ENCODE measurements around the gene DNAJC5. TPM values are rescaled to one million over a fixed set of nuclear protein-coding genes. Genes with fewer than 3 reads are reported as not detected.
A peak's percentile ranks its signal among the peaks of the same experiment; 100 is the strongest.

DNAJC5 gene
- total and polyA plus RNA-seq, 9 of the 15 experiments (the other 6 are each of a cell fraction or from before 2014, with no cell fraction given): 0.95 to 42.8 (median 23.4) TPM

DNA sequence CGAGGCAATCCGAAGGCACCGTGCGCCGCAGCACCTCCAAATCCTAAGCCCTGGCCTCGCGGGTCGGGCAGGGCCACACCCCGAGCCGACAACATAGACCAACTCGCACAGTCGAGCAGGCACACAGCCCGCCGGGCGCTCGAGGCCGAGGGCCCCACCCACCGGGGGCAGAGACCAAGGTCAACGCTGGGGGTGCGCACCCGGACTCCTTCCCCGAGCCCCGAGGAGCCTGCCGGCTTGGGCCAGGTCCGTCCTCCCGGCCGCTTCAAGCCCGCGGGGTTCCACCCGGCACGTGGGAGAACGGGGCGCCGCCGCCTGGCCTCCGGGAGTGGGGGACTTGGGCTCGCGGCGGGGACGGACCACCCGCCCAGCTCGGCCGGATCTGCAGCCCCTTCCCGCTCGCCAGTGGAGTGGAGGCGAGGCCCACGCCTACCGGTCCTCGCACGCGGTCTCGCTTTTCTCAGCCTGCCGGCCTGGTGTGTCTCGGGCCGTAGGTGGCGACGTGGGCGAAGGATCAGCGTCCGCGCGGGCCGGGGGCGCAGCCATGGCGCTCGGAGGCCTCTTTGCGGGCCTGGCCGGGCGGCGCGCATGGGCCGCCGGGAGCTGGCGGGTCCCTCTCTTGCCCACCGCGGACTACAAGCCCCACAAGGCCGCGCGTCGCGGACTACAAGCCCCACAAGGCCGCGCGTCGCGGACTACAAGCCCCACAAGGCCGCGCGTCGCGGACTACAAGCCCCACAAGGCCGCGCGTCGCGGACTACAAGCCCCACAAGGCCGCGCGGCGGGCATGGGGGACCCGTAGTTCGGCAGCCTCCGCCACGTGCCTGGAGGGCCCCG lies 61.1 kb downstream of the DNAJC5 start, which contains the start of gene UCKL1 (continued):
- TF ChIP-seq EGR1 (conservative IDR thresholded peaks at IDR 0.05): no peak; the same call in 1 of the 2 replicates
- TF ChIP-seq, protein P1, sequence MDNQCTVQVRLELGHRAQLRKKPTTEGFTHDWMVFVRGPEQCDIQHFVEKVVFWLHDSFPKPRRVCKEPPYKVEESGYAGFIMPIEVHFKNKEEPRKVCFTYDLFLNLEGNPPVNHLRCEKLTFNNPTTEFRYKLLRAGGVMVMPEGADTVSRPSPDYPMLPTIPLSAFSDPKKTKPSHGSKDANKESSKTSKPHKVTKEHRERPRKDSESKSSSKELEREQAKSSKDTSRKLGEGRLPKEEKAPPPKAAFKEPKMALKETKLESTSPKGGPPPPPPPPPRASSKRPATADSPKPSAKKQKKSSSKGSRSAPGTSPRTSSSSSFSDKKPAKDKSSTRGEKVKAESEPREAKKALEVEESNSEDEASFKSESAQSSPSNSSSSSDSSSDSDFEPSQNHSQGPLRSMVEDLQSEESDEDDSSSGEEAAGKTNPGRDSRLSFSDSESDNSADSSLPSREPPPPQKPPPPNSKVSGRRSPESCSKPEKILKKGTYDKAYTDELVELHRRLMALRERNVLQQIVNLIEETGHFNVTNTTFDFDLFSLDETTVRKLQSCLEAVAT (IDR thresholded peaks at IDR 0.05): no peak
- peak; percentile 88; the same call in 1 of the 2 replicates for TF ChIP-seq KAT7 (CRISPR knock-in tag; IDR thresholded peaks at IDR 0.05; ENCODE audit: borderline replicate concordance)
- TF ChIP-seq L3MBTL2 (IDR thresholded peaks at IDR 0.05): peak; percentile 87
- peak; percentile 59 to 60; a peak in 3 of 4 replicates for TF ChIP-seq MAZ (CRISPR knock-in tag; conservative IDR thresholded peaks at IDR 0.05 in 1 of 2, IDR thresholded peaks at IDR 0.05 in 1 of 2)
- TF ChIP-seq, protein P2, sequence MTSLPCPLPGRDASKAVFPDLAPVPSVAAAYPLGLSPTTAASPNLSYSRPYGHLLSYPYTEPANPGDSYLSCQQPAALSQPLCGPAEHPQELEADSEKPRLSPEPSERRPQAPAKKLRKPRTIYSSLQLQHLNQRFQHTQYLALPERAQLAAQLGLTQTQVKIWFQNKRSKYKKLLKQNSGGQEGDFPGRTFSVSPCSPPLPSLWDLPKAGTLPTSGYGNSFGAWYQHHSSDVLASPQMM (CRISPR knock-in tag; IDR thresholded peaks at IDR 0.05): no peak
- no peak for TF ChIP-seq HDAC3 (IDR thresholded peaks at IDR 0.05; ENCODE audit: borderline replicate concordance, partially characterized antibody)
- TF ChIP-seq CAMTA2 (CRISPR knock-in tag; conservative IDR thresholded peaks at IDR 0.05): no peak
- TF ChIP-seq, protein P3, sequence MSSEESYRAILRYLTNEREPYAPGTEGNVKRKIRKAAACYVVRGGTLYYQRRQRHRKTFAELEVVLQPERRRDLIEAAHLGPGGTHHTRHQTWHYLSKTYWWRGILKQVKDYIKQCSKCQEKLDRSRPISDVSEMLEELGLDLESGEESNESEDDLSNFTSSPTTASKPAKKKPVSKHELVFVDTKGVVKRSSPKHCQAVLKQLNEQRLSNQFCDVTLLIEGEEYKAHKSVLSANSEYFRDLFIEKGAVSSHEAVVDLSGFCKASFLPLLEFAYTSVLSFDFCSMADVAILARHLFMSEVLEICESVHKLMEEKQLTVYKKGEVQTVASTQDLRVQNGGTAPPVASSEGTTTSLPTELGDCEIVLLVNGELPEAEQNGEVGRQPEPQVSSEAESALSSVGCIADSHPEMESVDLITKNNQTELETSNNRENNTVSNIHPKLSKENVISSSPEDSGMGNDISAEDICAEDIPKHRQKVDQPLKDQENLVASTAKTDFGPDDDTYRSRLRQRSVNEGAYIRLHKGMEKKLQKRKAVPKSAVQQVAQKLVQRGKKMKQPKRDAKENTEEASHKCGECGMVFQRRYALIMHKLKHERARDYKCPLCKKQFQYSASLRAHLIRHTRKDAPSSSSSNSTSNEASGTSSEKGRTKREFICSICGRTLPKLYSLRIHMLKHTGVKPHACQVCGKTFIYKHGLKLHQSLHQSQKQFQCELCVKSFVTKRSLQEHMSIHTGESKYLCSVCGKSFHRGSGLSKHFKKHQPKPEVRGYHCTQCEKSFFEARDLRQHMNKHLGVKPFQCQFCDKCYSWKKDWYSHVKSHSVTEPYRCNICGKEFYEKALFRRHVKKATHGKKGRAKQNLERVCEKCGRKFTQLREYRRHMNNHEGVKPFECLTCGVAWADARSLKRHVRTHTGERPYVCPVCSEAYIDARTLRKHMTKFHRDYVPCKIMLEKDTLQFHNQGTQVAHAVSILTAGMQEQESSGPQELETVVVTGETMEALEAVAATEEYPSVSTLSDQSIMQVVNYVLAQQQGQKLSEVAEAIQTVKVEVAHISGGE (CRISPR knock-in tag; IDR thresholded peaks at IDR 0.05): peak in 2 of 3 experiments; percentile 50 to 89; a peak in 3 of 6 replicates
- no peak for TF ChIP-seq KHSRP (IDR thresholded peaks at IDR 0.05)
- no peak for TF ChIP-seq ZBTB8A (IDR thresholded peaks at IDR 0.05; ENCODE audit: partially characterized antibody)
- no peak for TF ChIP-seq ZFP36 (IDR thresholded peaks at IDR 0.05; ENCODE audit: low read depth, low read length, partially characterized antibody)
- TF ChIP-seq HDGF (IDR thresholded peaks at IDR 0.05): no peak
- TF ChIP-seq NFE2 (IDR thresholded peaks at IDR 0.05; ENCODE audit: low read depth): no peak
- peak; percentile 73 for TF ChIP-seq POLR2AphosphoS5 (IDR thresholded peaks at IDR 0.05; ENCODE audit: control insufficient read depth, insufficient read depth, low read depth, low read length)
- TF ChIP-seq ZNF696 (CRISPR knock-in tag; conservative IDR thresholded peaks at IDR 0.05): no peak
- peak; percentile 66; the same call in 1 of the 2 replicates for TF ChIP-seq ZKSCAN8 (CRISPR knock-in tag; IDR thresholded peaks at IDR 0.05)
- 0 out of 2 replicates have a peak, but pooled peaks have one; percentile 77 for TF ChIP-seq TGIF2 (CRISPR knock-in tag; IDR thresholded peaks at IDR 0.05)
- TF ChIP-seq NFXL1 (CRISPR knock-in tag; IDR thresholded peaks at IDR 0.05): no peak
- 0 out of 4 replicates have a peak, but pooled peaks of 1 of the 2 experiments have one; percentile 24 for TF ChIP-seq TRIM24 (IDR thresholded peaks at IDR 0.05)
